ENCODE results near the gene HS6ST1. TPM values are rescaled to one million over a fixed set of nuclear protein-coding genes. Genes with fewer than 3 reads are reported as not detected.

HS6ST1 gene
- polyA plus RNA-seq, 1 donor = 25.5 TPM

GRCh38 chr2:128241896-128242295 lies 76.8 kb downstream of the HS6ST1 start:
- DNase-seq (ENCODE audit: low read depth) = no peak

GRCh38 chr2:128237911-128238697 lies 80.6 kb downstream of the HS6ST1 start:
- DNase-seq (ENCODE audit: low read depth) = no peak

DNA sequence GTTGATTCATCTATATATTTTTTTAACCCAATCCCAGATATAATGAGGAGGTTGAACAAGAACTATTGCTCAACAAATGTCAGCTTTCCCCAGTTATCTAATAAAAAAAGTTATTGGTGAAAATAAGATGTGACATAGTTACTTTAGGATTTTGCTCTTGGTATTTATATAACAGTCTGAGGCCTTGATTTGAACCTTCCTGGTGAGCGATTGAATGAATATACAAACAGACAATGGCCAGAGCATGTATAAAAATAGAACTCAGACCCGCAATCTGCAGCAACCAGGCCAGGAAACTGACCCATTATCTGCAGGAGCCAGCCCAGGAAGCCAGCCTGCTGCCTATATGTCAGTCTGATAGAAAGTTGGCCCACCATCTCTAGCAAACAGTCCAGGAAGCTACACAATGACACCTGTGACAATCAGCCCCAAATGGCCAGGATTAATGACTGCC lies 81.6 kb downstream of the HS6ST1 start:
- no peak for DNase-seq (ENCODE audit: low read depth)

- DNase-seq (ENCODE audit: low read depth) = no peak
Observed at GRCh38 chr2:128236491-128237035, 82.1 kb downstream of the HS6ST1 start.

GRCh38 chr2:128235581-128235980 lies 83.1 kb downstream of the HS6ST1 start:
- no peak for DNase-seq (ENCODE audit: low read depth)

- no peak for DNase-seq (ENCODE audit: low read depth)
Observed at GRCh38 chr2:128234613-128235012, 84.1 kb downstream of the HS6ST1 start.

GRCh38 chr2:128233790-128234395 lies 84.8 kb downstream of the HS6ST1 start:
- no peak for DNase-seq (ENCODE audit: low read depth)

GRCh38 chr2:128232965-128233789 lies 85.5 kb downstream of the HS6ST1 start:
- peak; percentile 32 for DNase-seq (ENCODE audit: low read depth)

DNA sequence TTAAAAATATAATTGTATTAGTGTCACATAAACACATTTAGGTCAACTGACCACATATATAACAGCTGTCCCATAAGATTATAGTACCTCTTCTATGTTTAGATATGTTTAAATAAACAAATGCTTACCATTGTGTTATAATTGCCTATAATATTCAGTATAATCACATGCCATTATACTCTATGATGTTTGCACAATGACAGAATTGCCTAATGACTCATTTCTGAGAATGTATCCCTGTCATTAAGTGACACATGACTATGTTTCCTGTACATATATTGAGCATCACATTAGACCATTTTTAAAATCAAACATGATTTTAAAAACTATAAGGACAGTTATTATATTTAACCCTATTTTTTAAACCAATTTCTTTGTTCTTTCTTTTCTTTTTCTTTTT lies 89.8 kb downstream of the HS6ST1 start:
- DNase-seq (ENCODE audit: low read depth) = no peak

GRCh38 chr2:128227862-128228261 lies 90.8 kb downstream of the HS6ST1 start:
- DNase-seq (ENCODE audit: low read depth) = no peak

- no peak for DNase-seq (ENCODE audit: low read depth)
Observed at GRCh38 chr2:128219891-128220290, 98.8 kb downstream of the HS6ST1 start.

DNA sequence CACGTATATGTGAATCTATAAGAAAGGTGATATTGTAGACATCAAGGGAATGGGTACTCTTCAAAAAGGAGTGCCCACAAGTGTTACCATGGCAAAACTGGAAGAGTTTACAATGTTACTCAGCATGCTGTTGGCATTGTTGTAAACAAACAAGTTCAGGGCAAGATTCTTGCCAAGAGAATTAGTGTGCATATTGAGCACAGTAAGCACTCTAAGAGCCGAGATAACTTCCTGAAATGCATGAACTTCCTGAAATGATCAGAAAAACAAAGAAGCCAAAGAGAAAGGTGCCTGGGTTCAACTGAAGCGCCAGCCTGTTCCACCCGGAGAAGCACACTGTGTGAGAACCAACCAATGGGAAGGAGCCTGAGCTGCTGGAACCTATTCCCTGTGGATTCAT lies 101.0 kb downstream of the HS6ST1 start:
- no peak for DNase-seq (ENCODE audit: low read depth)

- no peak for DNase-seq (ENCODE audit: low read depth)
Observed at GRCh38 chr2:128215897-128216642, 102.6 kb downstream of the HS6ST1 start.

Other genes with a start within 250 kb of the HS6ST1 start
- 25.3 TPM for gene UGGT1, start 227.7 kb downstream of the HS6ST1 start, polyA plus RNA-seq (ENCODE audit: insufficient read length)